CD14-positive monocyte (primary cell): Measurements from ENCODE around the gene GSTM2. TPM values are rescaled to one million over a fixed set of nuclear protein-coding genes. Genes with fewer than 3 reads are reported as not detected.

Experiments used
- DNase-seq, 3 donors: peaks; one replicate each; pipeline ENCODE4 v3.0.0-alpha.2; 2011 to 2022
- H2AFZ ChIP-seq: 2 replicates; pipeline ENCODE4 v1.6.0; 2012; ENCODE audit warnings: mild to moderate bottlenecking, low read depth, low read length, inconsistent platforms; ENCODE audit not compliant: insufficient read depth, poor library complexity, severe bottlenecking
- H3K27ac ChIP-seq, 2 donors: 1 replicate in 1 of 2; 2 replicates in 1 of 2; pipeline ENCODE4 v1.5.1; 2012 to 2013; ENCODE audit warnings: low read length in 2 of 2, control low read depth in 1 of 2, inconsistent platforms in 1 of 2, low read depth in 1 of 2, mild to moderate bottlenecking in 1 of 2
- H3K27me3 ChIP-seq, 2 donors: one replicate each; pipeline versions ENCODE4 v1.6.0 to v1.6.1; 2011 to 2013; ENCODE audit warnings: low read length in 2 of 2; ENCODE audit not compliant: control insufficient read depth in 2 of 2, insufficient read depth in 2 of 2
- H3K36me3 ChIP-seq, 2 donors: replicated peaks in 1 of 2; 1 replicate in 1 of 2; 2 replicates in 1 of 2; pipeline versions ENCODE4 v1.5.1 to v1.6.1; 2012 to 2013; ENCODE audit warnings: low read length in 2 of 2, control low read depth in 1 of 2, inconsistent platforms in 1 of 2, mild to moderate bottlenecking in 1 of 2; ENCODE audit not compliant: insufficient read depth in 2 of 2, control insufficient read depth in 1 of 2
- H3K4me1 ChIP-seq, 2 donors: 1 replicate in 1 of 2; 2 replicates in 1 of 2; pipeline versions ENCODE4 v1.5.1 to v1.6.1; 2012 to 2013; ENCODE audit warnings: low read length in 2 of 2, control low read depth in 1 of 2, inconsistent platforms in 1 of 2, mild to moderate bottlenecking in 1 of 2, moderate library complexity in 1 of 2; ENCODE audit not compliant: insufficient read depth in 2 of 2, control insufficient read depth in 1 of 2
- H3K4me2 ChIP-seq: replicated peaks from 2 replicates; pipeline ENCODE3; 2012; ENCODE audit warnings: low read length, moderate library complexity, mild to moderate bottlenecking; ENCODE audit not compliant: poor library complexity, severe bottlenecking; ENCODE audit errors: extremely low read depth
- H3K4me3 ChIP-seq, 3 experiments: fragments of 200-600 bp in 1 of 3; sonication (generic) in 1 of 3; replicated peaks in 1 of 3; 1 replicate in 2 of 3; 2 replicates in 1 of 3; pipeline ENCODE4 v1.5.1; 2011 to 2013; ENCODE audit warnings: low read length in 3 of 3, mild to moderate bottlenecking in 3 of 3, control low read depth in 2 of 3, low read depth in 2 of 3, inconsistent platforms in 1 of 3, moderate library complexity in 1 of 3
- H3K79me2 ChIP-seq: 2 replicates; pipeline ENCODE4 v1.6.0; 2012; ENCODE audit warnings: mild to moderate bottlenecking, control low read depth, inconsistent platforms, low read length, moderate library complexity; ENCODE audit not compliant: insufficient read depth
- H3K9ac ChIP-seq: 2 replicates; pipeline ENCODE4 v1.6.0; 2017; ENCODE audit warnings: low read length, mild to moderate bottlenecking; ENCODE audit not compliant: insufficient read depth, poor library complexity, severe bottlenecking
- H3K9me3 ChIP-seq, 2 donors: replicated peaks in 1 of 2; 1 replicate in 1 of 2; 2 replicates in 1 of 2; pipeline versions ENCODE4 v1.5.1 to v1.6.1; 2012 to 2013; ENCODE audit warnings: low read length in 2 of 2, control low read depth in 1 of 2; ENCODE audit not compliant: control insufficient read depth in 1 of 2, insufficient read depth in 1 of 2
- H4K20me1 ChIP-seq: 2 replicates; pipeline ENCODE4 v1.6.0; 2012; ENCODE audit warnings: mild to moderate bottlenecking, low read length, control low read depth, moderate library complexity; ENCODE audit not compliant: insufficient read depth
- H3K27ac Mint-ChIP-seq, 7 donors: one replicate each; pipeline ENCODE4 v1.8.0; 2020; ENCODE audit warnings: mild to moderate bottlenecking in 7 of 7, mixed read lengths in 7 of 7, moderate library complexity in 6 of 7, inconsistent platforms in 2 of 7
- H3K27me3 Mint-ChIP-seq, 3 donors: one replicate each; pipeline ENCODE4 v1.8.0; 2021 to 2022; ENCODE audit warnings: low read depth in 3 of 3, mild to moderate bottlenecking in 3 of 3, mixed read lengths in 3 of 3, moderate library complexity in 3 of 3, inconsistent platforms in 1 of 3
- H3K36me3 Mint-ChIP-seq, 2 donors: one replicate each; pipeline ENCODE4 v1.8.0; 2020; ENCODE audit warnings: mixed read lengths in 2 of 2, inconsistent platforms in 1 of 2, mild to moderate bottlenecking in 1 of 2
- H3K4me1 Mint-ChIP-seq: one replicate; pipeline ENCODE4 v1.8.0; 2020; ENCODE audit warnings: mild to moderate bottlenecking, mixed read lengths
- H3K4me3 Mint-ChIP-seq, 2 donors: one replicate each; pipeline ENCODE4 v1.8.0; 2020; ENCODE audit warnings: mild to moderate bottlenecking in 2 of 2, mixed read lengths in 2 of 2, moderate library complexity in 1 of 2
- H3K9me3 Mint-ChIP-seq, 7 donors: one replicate each; pipeline ENCODE4 v1.8.0; 2020 to 2022; ENCODE audit warnings: mixed read lengths in 7 of 7, mild to moderate bottlenecking in 6 of 7, moderate library complexity in 6 of 7, inconsistent platforms in 2 of 7
- CTCF ChIP-seq: fragments of 200-600 bp; IDR thresholded peaks from one replicate; pipeline ENCODE4 v1.8.0; 2022; ENCODE audit warnings: antibody characterized with exemption, mild to moderate bottlenecking
- WGBS: methylation state at CpG from one replicate; pipeline ENCODE4 v1.1.5; 2013; ENCODE audit warnings: missing lambda C conversion rate; ENCODE audit not compliant: insufficient coverage; 5-methylcytosine and 5-hydroxymethylcytosine counted together
- intact Hi-C, 2 donors: fragments of 100-400 bp; cut with micrococcal nuclease; formaldehyde crosslinking; loops; one replicate each; pipeline versions ENCODE4 v1.15.0 to v1.15.1; 2023
- polyA plus RNA-seq, 3 donors: library from polyadenylated mRNA; depleted of rRNA in 1 of 3; unstranded in 2 of 3; stranded (reverse) in 1 of 3; fragments of 300-500 nt in 2 of 3; fragments of >200 nt in 1 of 3; fragmentation: Illumina TruSeq in 2 of 3; gene quantifications; 1 replicate in 2 of 3; 2 replicates in 1 of 3; pipeline ENCODE4 v1.2.3, GENCODE V29; 2012 to 2021

GSTM2 gene
- polyA plus RNA-seq, 3 donors = 1.5 to 12.0 (median 6.3) TPM

GRCh38 chr1:109635862-109636200 is 32.0 kb upstream of the GSTM2 start:
- Histone ChIP-seq H4K20me1 (peaks cover 20% of the 10 kb centered on the region), H3K27ac (no peak overlapping the region), H3K36me3 (peaks cover 18 to 21% of the 10 kb centered on the region in 2 donors), H3K9me3 (no peaks in the 10 kb centered on the region), H3K27me3 (no peaks in the 10 kb centered on the region), H3K4me2 (no peak overlapping the region), H3K9ac (no peak overlapping the region), H2AFZ (no peak overlapping the region), H3K79me2 (no peaks in the 10 kb centered on the region), H3K4me3 (no peak overlapping the region), H3K4me1 (peaks cover 20 to 25% of the 10 kb centered on the region in 2 donors)
- Mint-ChIP-seq H3K36me3 (peaks cover 16 to 20% of the 10 kb centered on the region in 2 donors), H3K9me3 (no peaks in the 10 kb centered on the region), H3K27ac (no peak overlapping the region), H3K4me3 (no peak overlapping the region), H3K4me1 (peaks cover 25% of the 10 kb centered on the region), H3K27me3 (peaks cover 1 to 14% (median 8%) of the 10 kb centered on the region in 3 donors)
- no peak for TF ChIP-seq CTCF
- peak in 1 of 3 donors; percentile 1 for DNase-seq
- intact Hi-C loops = loop anchor here in 1 of 2 donors (5.0 kb wide), 1 partner anchor 39 kb away; no protein-coding TSS in a partner anchor
- 100% methylated on average over 2 of the region's 2 CpGs for WGBS

GRCh38 chr1:109636201-109636952 is 31.5 kb upstream of the GSTM2 start:
- Histone ChIP-seq H3K36me3 (peaks cover 13 to 16% of the 10 kb centered on the region in 2 donors), H3K9ac (no peak overlapping the region), H3K79me2 (no peaks in the 10 kb centered on the region), H3K4me2 (no peak overlapping the region), H2AFZ (no peak overlapping the region), H4K20me1 (peaks cover 14% of the 10 kb centered on the region), H3K27ac (no peak overlapping the region), H3K4me3 (no peak overlapping the region), H3K9me3 (no peaks in the 10 kb centered on the region), H3K27me3 (no peaks in the 10 kb centered on the region), H3K4me1 (peaks cover 20 to 25% of the 10 kb centered on the region in 2 donors)
- DNase-seq = peak in 2 of 3 donors; percentile 23 to 47
- intact Hi-C loops = loop anchor here in 1 of 2 donors (5.0 kb wide), 1 partner anchor 39 kb away; no protein-coding TSS in a partner anchor
- Mint-ChIP-seq H3K27me3 (peaks cover 1 to 14% (median 6%) of the 10 kb centered on the region in 3 donors), H3K4me3 (peak overlapping the region in 1 of 2 donors; percentile 22), H3K9me3 (no peaks in the 10 kb centered on the region), H3K27ac (peak overlapping the region in 4 of 7 donors; percentile 16 to 79 (median 52)), H3K36me3 (peaks cover 11 to 14% of the 10 kb centered on the region in 2 donors), H3K4me1 (peaks cover 25% of the 10 kb centered on the region)
- WGBS = 89% methylated on average over 4 of the region's 9 CpGs
- TF ChIP-seq CTCF = no peak
